ENCODE measurements around the gene TNRC6A.
"Not testable (repeated sequence)": the region's sequence is repeated elsewhere in the genome, so short reads cannot be mapped to it uniquely, and the experiment has no call there.

Gene TNRC6A

DNA sequence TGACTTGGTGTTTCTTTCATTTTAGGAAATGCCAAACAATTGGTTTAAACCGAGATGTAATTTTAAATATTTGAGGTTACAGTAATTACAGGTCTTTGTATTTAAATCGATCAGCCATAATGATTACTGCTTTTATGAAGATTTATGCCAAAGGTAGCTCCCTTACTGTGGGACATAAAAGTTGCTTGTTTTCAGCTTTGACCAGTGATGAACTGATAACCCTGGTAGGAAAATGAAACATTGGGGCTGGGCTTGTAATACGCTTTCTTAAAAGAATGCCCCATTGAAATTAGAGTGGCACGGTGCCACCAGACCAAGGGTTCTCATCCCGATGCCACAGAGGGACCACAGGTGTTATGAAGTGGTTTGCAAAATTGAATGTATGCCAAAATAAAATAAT lies 7.3 kb downstream of the TNRC6A start:
- CTCF ChIA-PET: no interaction called here
- DNase-seq (ENCODE audit: extremely low spot score): no peak
- TF ChIP-seq L3MBTL2 (conservative IDR thresholded peaks at IDR 0.05): no peak
- TF ChIP-seq CTBP1 (IDR thresholded peaks at IDR 0.05; ENCODE audit: borderline replicate concordance): no peak
- TF ChIP-seq SUZ12 (IDR thresholded peaks at IDR 0.05): no peak
- TF ChIP-seq LEF1 (IDR thresholded peaks at IDR 0.05; ENCODE audit: borderline replicate concordance): no peak
- no peak for TF ChIP-seq BHLHE40 (IDR thresholded peaks at IDR 0.05; ENCODE audit: borderline replicate concordance)
- TF ChIP-seq SP1 (IDR thresholded peaks at IDR 0.05): no peak
- TF ChIP-seq ARNT (IDR thresholded peaks at IDR 0.05): no peak
- no peak for TF ChIP-seq FOXA1 (IDR thresholded peaks at IDR 0.05)
- TF ChIP-seq, protein P1, sequence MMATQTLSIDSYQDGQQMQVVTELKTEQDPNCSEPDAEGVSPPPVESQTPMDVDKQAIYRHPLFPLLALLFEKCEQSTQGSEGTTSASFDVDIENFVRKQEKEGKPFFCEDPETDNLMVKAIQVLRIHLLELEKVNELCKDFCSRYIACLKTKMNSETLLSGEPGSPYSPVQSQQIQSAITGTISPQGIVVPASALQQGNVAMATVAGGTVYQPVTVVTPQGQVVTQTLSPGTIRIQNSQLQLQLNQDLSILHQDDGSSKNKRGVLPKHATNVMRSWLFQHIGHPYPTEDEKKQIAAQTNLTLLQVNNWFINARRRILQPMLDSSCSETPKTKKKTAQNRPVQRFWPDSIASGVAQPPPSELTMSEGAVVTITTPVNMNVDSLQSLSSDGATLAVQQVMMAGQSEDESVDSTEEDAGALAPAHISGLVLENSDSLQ (IDR thresholded peaks at IDR 0.05): no peak
- TF ChIP-seq NFRKB (IDR thresholded peaks at IDR 0.05): no peak
- no peak for TF ChIP-seq ZNF384 (IDR thresholded peaks at IDR 0.05)
- no peak for TF ChIP-seq ELF4 (IDR thresholded peaks at IDR 0.05)
- no peak for TF ChIP-seq FOXK2 (IDR thresholded peaks at IDR 0.05)
- no peak for TF ChIP-seq FOXM1 (IDR thresholded peaks at IDR 0.05; ENCODE audit: borderline replicate concordance)
- no peak for TF ChIP-seq TARDBP (IDR thresholded peaks at IDR 0.05)
- no peak for TF ChIP-seq HDGF (IDR thresholded peaks at IDR 0.05; ENCODE audit: borderline replicate concordance)
- POLR2A ChIA-PET: no interaction called here

DNA sequence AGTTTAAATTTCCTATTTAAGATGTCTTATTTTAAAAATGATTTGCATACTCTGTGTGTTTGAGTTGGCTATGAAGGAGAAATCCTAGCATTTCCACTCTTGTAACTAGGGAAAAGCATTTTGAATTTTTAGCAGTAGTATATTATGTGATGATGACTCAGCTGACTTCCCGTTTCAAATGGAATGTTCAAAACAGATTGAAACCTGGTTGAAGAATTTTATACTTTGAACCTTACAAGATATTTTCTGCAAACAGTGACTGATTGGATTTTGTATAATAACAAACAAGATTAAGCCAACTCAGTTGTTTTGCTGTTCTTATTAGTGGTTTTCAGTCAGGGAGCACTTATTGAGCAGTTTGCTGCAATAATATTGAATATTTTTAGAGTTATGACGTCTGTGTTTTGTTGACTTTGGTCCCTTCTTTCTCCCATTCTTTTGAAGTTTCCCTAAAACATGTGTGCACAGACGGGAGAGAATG lies 8.0 kb downstream of the TNRC6A start:
- no peak for TF ChIP-seq LEF1 (IDR thresholded peaks at IDR 0.05; ENCODE audit: borderline replicate concordance)
- TF ChIP-seq FOXA1 (IDR thresholded peaks at IDR 0.05): no peak
- no peak for TF ChIP-seq ARNT (IDR thresholded peaks at IDR 0.05)
- TF ChIP-seq TARDBP (IDR thresholded peaks at IDR 0.05): no peak
- TF ChIP-seq FOXM1 (IDR thresholded peaks at IDR 0.05; ENCODE audit: borderline replicate concordance): no peak
- TF ChIP-seq, protein P1 (IDR thresholded peaks at IDR 0.05): no peak
- no peak for TF ChIP-seq L3MBTL2 (conservative IDR thresholded peaks at IDR 0.05)
- no peak for TF ChIP-seq ELF4 (IDR thresholded peaks at IDR 0.05)
- no peak for TF ChIP-seq BHLHE40 (IDR thresholded peaks at IDR 0.05; ENCODE audit: borderline replicate concordance)
- no peak for TF ChIP-seq HDGF (IDR thresholded peaks at IDR 0.05; ENCODE audit: borderline replicate concordance)
- TF ChIP-seq CTBP1 (IDR thresholded peaks at IDR 0.05; ENCODE audit: borderline replicate concordance): no peak
- TF ChIP-seq ZNF384 (IDR thresholded peaks at IDR 0.05): no peak
- TF ChIP-seq NFRKB (IDR thresholded peaks at IDR 0.05): no peak
- TF ChIP-seq SP1 (IDR thresholded peaks at IDR 0.05): no peak
- no peak for TF ChIP-seq SUZ12 (IDR thresholded peaks at IDR 0.05)
- TF ChIP-seq FOXK2 (IDR thresholded peaks at IDR 0.05): no peak
- ChIA-PET POLR2A (no interaction called here), CTCF (interaction anchor here (0.5 kb wide), 1 partner anchor 457 kb away, joined by 3 read pairs; no protein-coding TSS in a partner anchor)
- DNase-seq (ENCODE audit: extremely low spot score): no peak

DNA sequence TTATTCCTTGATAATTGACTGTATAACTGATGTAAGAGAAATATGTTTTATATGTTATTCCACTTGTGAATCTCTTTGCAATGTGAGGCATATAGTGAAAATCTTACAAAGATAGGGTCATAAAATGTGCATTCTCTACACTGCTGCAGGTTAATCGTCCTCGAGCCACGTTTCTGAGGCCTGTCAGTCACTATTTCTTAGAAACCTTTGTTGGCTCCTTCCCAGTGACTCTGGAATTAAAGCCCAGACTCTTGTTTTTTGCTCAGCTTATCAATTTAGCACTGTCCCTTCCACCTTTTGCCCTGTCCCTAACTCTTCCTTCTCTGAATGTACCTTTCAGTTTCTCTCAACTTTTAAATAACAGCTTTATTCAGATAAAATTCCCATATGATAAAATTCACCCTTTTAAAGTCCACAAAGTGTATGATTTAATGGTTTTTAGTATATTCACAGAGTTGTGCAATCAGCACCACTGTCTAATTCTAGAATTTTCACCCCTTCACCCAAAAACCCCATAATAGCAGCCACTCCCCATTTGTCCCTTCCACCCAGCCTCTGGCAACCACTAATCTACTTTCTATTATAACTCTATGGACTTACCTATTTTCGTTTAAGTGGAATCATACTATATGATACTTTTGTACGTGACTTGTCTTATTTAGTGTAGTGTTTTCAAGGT lies 8.6 kb downstream of the TNRC6A start:
- DNase-seq (ENCODE audit: extremely low spot score): no peak
- CTCF ChIA-PET: interaction anchor here (0.5 kb wide), 1 partner anchor 457 kb away, joined by 3 read pairs; no protein-coding TSS in a partner anchor
- POLR2A ChIA-PET: no interaction called here
- no peak for TF ChIP-seq SP1 (IDR thresholded peaks at IDR 0.05)
- TF ChIP-seq CTBP1 (IDR thresholded peaks at IDR 0.05; ENCODE audit: borderline replicate concordance): no peak
- no peak for TF ChIP-seq NFRKB (IDR thresholded peaks at IDR 0.05)
- TF ChIP-seq ELF4 (IDR thresholded peaks at IDR 0.05): no peak
- no peak for TF ChIP-seq TARDBP (IDR thresholded peaks at IDR 0.05)
- TF ChIP-seq ARNT (IDR thresholded peaks at IDR 0.05): no peak
- no peak for TF ChIP-seq FOXM1 (IDR thresholded peaks at IDR 0.05; ENCODE audit: borderline replicate concordance)

GRCh38 chr16:24738895-24739294 lies 9.4 kb downstream of the TNRC6A start:
- TF ChIP-seq SP1 (IDR thresholded peaks at IDR 0.05) (no peak), NFRKB (IDR thresholded peaks at IDR 0.05) (no peak), TARDBP (IDR thresholded peaks at IDR 0.05) (no peak), FOXM1 (IDR thresholded peaks at IDR 0.05; ENCODE audit: borderline replicate concordance) (no peak), BHLHE40 (IDR thresholded peaks at IDR 0.05; ENCODE audit: borderline replicate concordance) (no peak)
- TF ChIP-seq, protein P1 (IDR thresholded peaks at IDR 0.05): no peak
- DNase-seq (ENCODE audit: extremely low spot score): no peak
- ChIA-PET POLR2A (no interaction called here), CTCF (no interaction called here)

DNA sequence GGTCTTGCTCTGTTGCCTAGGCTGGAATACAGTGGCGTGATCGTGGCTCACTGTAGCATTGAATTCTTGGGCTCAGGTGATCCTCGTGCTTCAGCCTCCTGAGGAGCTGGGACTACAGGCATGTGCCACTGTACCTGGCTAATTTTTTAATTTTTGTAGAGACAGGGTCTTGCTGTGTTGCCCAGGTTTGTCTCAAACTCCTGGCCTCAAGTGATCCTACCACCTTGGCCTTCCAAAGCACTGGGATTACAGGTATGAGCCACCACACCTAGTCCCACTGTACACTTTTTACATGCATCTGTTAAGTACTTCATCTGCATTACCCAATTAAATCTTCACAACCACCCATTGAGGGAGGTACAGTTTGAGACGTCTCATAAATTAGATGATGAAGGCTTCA lies 12.4 kb downstream of the TNRC6A start:
- ChIA-PET CTCF (no interaction called here), POLR2A (no interaction called here)
- no peak for DNase-seq (ENCODE audit: extremely low spot score)
- no peak for TF ChIP-seq ARNT (IDR thresholded peaks at IDR 0.05)
- no peak for TF ChIP-seq HDGF (IDR thresholded peaks at IDR 0.05; ENCODE audit: borderline replicate concordance)
- no peak for TF ChIP-seq CTBP1 (IDR thresholded peaks at IDR 0.05; ENCODE audit: borderline replicate concordance)
- TF ChIP-seq L3MBTL2 (conservative IDR thresholded peaks at IDR 0.05): no peak
- TF ChIP-seq FOXK2 (IDR thresholded peaks at IDR 0.05): no peak
- TF ChIP-seq BHLHE40 (IDR thresholded peaks at IDR 0.05; ENCODE audit: borderline replicate concordance): no peak
- no peak for TF ChIP-seq SUZ12 (IDR thresholded peaks at IDR 0.05)
- no peak for TF ChIP-seq ELF4 (IDR thresholded peaks at IDR 0.05)
- TF ChIP-seq, protein P1 (IDR thresholded peaks at IDR 0.05): no peak
- no peak for TF ChIP-seq FOXM1 (IDR thresholded peaks at IDR 0.05; ENCODE audit: borderline replicate concordance)
- no peak for TF ChIP-seq NFRKB (IDR thresholded peaks at IDR 0.05)

DNA sequence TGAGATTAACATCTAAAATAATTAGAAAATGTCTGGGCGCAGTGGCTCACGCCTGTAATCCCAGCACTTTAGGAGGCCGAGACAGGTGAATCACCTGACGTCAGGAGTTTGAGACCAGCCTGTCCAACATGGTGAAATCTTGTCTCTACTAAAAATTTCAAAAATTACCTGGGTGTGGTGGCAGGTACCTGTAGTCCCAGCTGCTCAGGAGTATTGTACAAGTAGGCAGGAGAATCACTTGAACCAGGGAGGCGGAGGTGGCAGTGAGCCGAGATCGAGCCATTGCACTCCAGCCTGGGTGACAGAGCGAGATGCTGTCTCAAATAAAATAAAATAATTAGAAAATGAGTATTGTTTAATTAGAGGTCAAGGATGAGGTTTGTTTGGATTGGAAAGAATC lies 13.2 kb downstream of the TNRC6A start:
- POLR2A ChIA-PET; CTCF ChIA-PET; DNase-seq (ENCODE audit: extremely low spot score): not testable (repeated sequence)
